GM21526 (cell line): ENCODE results near the gene SIT1.
"Not testable (repeated sequence)": the region's sequence is repeated elsewhere in the genome, so short reads cannot be mapped to it uniquely, and the experiment has no call there.

ENCODE experiments used
- ATAC-seq: cut with Tn5 transposase; IDR thresholded peaks from one replicate; pipeline ENCODE4 v1.9.1; 2021; ENCODE audit warnings: moderate library complexity; ENCODE audit not compliant: unreplicated experiment, low FRiP score

The SIT1 gene

GRCh38 chr9:35639631-35640030 lies 11.1 kb downstream of the SIT1 start:
- no peak for ATAC-seq

GRCh38 chr9:35639225-35639624 lies 11.5 kb downstream of the SIT1 start:
- ATAC-seq = not testable (repeated sequence)

- not testable (repeated sequence) for ATAC-seq
Observed at GRCh38 chr9:35638751-35639150, 12.0 kb downstream of the SIT1 start.

- ATAC-seq = not testable (repeated sequence)
Observed at GRCh38 chr9:35637427-35637955, 13.2 kb downstream of the SIT1 start.

- ATAC-seq = not testable (repeated sequence)
Observed at GRCh38 chr9:35636877-35637246, 13.9 kb downstream of the SIT1 start.

- no peak for ATAC-seq
Observed at GRCh38 chr9:35636135-35636876, 14.4 kb downstream of the SIT1 start.

GRCh38 chr9:35635730-35636129 lies 15.0 kb downstream of the SIT1 start:
- ATAC-seq = no peak

- ATAC-seq = no peak
Observed at GRCh38 chr9:35629597-35629996, 21.1 kb downstream of the SIT1 start.

- ATAC-seq = no peak
Observed at GRCh38 chr9:35628389-35628991, 22.2 kb downstream of the SIT1 start.

- no peak for ATAC-seq
Observed at GRCh38 chr9:35627575-35627974, 23.2 kb downstream of the SIT1 start.

GRCh38 chr9:35619800-35620158 lies 31.0 kb downstream of the SIT1 start:
- ATAC-seq = no peak

- no peak for ATAC-seq
Observed at GRCh38 chr9:35618854-35619799, 31.6 kb downstream of the SIT1 start.

GRCh38 chr9:35618325-35618727 lies 32.4 kb downstream of the SIT1 start, which contains the start of gene CD72:
CD72 (minus strand) TSS chr9:35618413; CDS start chr9:35618303, 110 bp downstream.
- ATAC-seq = no peak

- ATAC-seq = no peak
Observed at GRCh38 chr9:35617548-35617947, 33.2 kb downstream of the SIT1 start.

GRCh38 chr9:35616681-35617459 lies 33.9 kb downstream of the SIT1 start:
- ATAC-seq = no peak

GRCh38 chr9:35615981-35616680 lies 34.6 kb downstream of the SIT1 start:
- no peak for ATAC-seq

GRCh38 chr9:35612843-35613242 lies 37.9 kb downstream of the SIT1 start:
- no peak for ATAC-seq

GRCh38 chr9:35612066-35612465 lies 38.7 kb downstream of the SIT1 start:
- ATAC-seq = not testable (repeated sequence)

GRCh38 chr9:35611230-35611797 lies 39.4 kb downstream of the SIT1 start:
- ATAC-seq = no peak
